ENCODE data around the gene ASAP2.

ASAP2 gene

DNA sequence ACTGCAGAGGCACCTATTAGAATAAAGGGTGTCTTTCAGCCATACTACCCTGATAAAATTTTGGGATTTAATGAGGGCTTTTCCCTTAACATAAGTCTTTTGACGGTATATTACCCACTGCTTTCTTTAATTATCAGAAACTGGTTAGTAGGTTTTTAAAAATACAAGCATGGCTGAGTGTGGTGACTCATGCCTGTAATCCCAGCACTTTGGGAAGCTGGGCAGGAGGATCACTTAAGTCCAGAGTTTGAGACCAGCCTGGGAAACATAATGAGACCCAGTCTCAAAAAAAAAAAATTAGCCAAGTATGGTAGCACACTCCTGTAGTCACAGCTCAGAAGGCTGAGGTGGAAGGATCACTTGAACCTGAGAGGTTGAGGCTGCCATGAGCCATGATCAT lies 232.9 kb downstream of the ASAP2 start:
- no peak overlapping the region for H3K4me3 ChIP-seq (ENCODE audit: low read length)
- DNase-seq (ENCODE audit: low read depth), result no peak
- TF ChIP-seq, protein P1, sequence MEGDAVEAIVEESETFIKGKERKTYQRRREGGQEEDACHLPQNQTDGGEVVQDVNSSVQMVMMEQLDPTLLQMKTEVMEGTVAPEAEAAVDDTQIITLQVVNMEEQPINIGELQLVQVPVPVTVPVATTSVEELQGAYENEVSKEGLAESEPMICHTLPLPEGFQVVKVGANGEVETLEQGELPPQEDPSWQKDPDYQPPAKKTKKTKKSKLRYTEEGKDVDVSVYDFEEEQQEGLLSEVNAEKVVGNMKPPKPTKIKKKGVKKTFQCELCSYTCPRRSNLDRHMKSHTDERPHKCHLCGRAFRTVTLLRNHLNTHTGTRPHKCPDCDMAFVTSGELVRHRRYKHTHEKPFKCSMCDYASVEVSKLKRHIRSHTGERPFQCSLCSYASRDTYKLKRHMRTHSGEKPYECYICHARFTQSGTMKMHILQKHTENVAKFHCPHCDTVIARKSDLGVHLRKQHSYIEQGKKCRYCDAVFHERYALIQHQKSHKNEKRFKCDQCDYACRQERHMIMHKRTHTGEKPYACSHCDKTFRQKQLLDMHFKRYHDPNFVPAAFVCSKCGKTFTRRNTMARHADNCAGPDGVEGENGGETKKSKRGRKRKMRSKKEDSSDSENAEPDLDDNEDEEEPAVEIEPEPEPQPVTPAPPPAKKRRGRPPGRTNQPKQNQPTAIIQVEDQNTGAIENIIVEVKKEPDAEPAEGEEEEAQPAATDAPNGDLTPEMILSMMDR (IDR thresholded peaks at IDR 0.05; ENCODE audit: insufficient read depth, low read depth, low read length, missing control alignments), result no peak

DNA sequence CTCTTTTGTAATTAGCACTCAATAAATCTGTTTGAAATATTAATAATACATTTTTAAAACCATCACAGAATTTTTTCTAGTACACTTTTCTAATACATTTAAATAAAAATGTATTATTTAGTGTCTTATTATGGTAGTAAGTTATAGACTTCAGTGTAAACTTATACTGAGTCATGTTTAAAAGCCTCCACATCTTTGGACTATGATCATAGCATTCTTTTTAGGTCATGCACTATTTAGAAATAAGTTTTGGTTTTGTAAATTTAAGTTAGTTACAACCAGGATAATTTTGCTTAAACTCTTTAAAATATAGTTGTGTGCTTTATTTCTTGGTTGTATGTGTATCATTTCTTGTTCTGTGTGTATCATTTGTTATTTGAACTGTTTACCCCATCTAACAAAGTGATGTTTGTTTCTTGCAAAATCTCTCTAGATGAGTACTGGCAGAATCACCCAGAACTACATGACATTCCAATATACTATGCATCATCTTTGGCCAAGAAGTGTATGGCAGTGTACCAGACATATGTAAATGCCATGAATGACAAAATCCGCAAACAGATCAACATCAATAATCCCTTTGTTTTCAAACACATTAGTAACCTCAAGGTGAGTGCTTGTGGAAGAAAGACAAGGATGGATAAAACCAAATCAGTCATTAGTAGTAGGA lies 233.6 kb downstream of the ASAP2 start:
- TF ChIP-seq, protein P1 (IDR thresholded peaks at IDR 0.05; ENCODE audit: insufficient read depth, low read depth, low read length, missing control alignments), result no peak
- DNase-seq (ENCODE audit: low read depth), result peak; percentile 60
- no peak overlapping the region for H3K4me3 ChIP-seq (ENCODE audit: low read length)

DNA sequence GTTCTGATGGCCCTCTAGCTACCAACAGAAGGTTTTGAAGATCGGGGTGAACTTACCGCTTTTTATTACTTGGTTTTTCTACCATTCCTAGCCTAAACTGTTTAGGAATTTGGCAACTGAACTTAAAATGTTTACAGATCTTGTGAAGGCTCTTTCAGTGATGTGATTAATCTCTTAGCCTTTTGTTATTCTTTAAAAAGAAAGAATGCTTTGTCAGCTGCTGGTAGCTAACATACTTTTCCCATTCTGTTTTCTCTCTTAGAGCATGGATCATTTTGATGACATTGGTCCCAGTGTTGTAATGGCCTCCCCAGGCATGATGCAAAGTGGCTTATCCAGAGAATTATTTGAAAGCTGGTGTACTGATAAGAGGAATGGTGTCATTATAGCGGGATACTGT lies 234.9 kb downstream of the ASAP2 start:
- DNase-seq (ENCODE audit: low read depth), result no peak
- TF ChIP-seq, protein P1 (IDR thresholded peaks at IDR 0.05; ENCODE audit: insufficient read depth, low read depth, low read length, missing control alignments), result no peak
- H3K4me3 ChIP-seq (ENCODE audit: low read length), result no peak overlapping the region

DNA sequence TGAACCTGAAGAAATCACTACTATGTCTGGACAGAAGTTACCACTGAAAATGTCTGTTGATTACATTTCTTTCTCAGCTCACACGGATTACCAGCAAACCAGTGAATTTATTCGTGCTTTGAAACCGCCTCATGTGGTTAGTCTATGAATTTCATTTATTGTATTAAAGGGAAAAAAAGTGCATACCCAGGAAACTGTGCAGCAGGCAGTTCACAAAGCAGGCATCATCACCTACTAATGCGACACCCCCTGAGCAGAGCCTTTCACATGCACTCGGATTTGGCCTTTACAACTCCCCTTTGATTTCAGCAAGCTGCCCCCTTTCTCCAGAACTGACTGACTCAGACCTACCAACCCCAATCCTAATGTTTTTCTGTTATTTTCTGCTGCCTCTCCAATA lies 236.9 kb downstream of the ASAP2 start:
- no peak overlapping the region for H3K4me3 ChIP-seq (ENCODE audit: low read length)
- TF ChIP-seq, protein P1 (IDR thresholded peaks at IDR 0.05; ENCODE audit: insufficient read depth, low read depth, low read length, missing control alignments), result no peak
- no peak for DNase-seq (ENCODE audit: low read depth)

GRCh38 chr2:9445089-9445488 lies 238.5 kb downstream of the ASAP2 start:
- no peak for DNase-seq (ENCODE audit: low read depth)
- TF ChIP-seq, protein P1 (IDR thresholded peaks at IDR 0.05; ENCODE audit: insufficient read depth, low read depth, low read length, missing control alignments), result no peak

GRCh38 chr2:9451231-9451630 lies 244.6 kb downstream of the ASAP2 start:
- DNase-seq (ENCODE audit: low read depth), result no peak
- TF ChIP-seq, protein P1 (IDR thresholded peaks at IDR 0.05; ENCODE audit: insufficient read depth, low read depth, low read length, missing control alignments), result no peak

More at GRCh38 chr2:9445089-9445488, 238.5 kb downstream of the ASAP2 start:
- H3K4me3 ChIP-seq (ENCODE audit: low read length), result no peak overlapping the region

More at GRCh38 chr2:9451231-9451630, 244.6 kb downstream of the ASAP2 start:
- H3K4me3 ChIP-seq (ENCODE audit: low read length), result no peak overlapping the region

Data from epithelial cell of esophagus (primary cell).